IMR-90 (cell line): Measurements from ENCODE around the gene EPHB1.

ENCODE experiments used
- CTCF ChIP-seq: conservative IDR thresholded peaks from 2 replicates; pipeline ENCODE4 v1.5.1; 2012; ENCODE audit warnings: mild to moderate bottlenecking, low read depth, low read length, improper control_type of control experiment
- ELK1 ChIP-seq: fragments of 150-350 bp; IDR thresholded peaks from 2 replicates; pipeline ENCODE4 v1.6.1; 2016; ENCODE audit warnings: low read depth, mild to moderate bottlenecking, low read length, moderate library complexity, borderline replicate concordance
- FOS ChIP-seq: fragments of 150-350 bp; IDR thresholded peaks from 2 replicates; pipeline ENCODE4 v1.6.1; 2016; ENCODE audit warnings: low read depth, low read length
- MAZ ChIP-seq: IDR thresholded peaks from 2 replicates; pipeline ENCODE4 v1.6.1; 2012; ENCODE audit warnings: low read depth, mild to moderate bottlenecking, low read length, improper control_type of control experiment, moderate library complexity, borderline replicate concordance
- NFE2L2 ChIP-seq: fragments of 150-350 bp; IDR thresholded peaks from 2 replicates; pipeline ENCODE4 v1.6.1; 2016; ENCODE audit warnings: low read depth, mild to moderate bottlenecking, low read length
- POLR2A ChIP-seq: IDR thresholded peaks from 2 replicates; pipeline ENCODE4 v1.6.1; 2012; ENCODE audit warnings: mild to moderate bottlenecking, low read depth, low read length
- RFX5 ChIP-seq: IDR thresholded peaks from 2 replicates; pipeline ENCODE4 v1.8.0; 2012; ENCODE audit warnings: low read depth, mild to moderate bottlenecking, low read length, moderate library complexity
- SMC3 ChIP-seq: fragments of 150-350 bp; IDR thresholded peaks from 2 replicates; pipeline ENCODE4 v1.6.1; 2016; ENCODE audit warnings: low read depth, mild to moderate bottlenecking, antibody characterized with exemption, low read length, moderate library complexity
- USF2 ChIP-seq: fragments of 150-350 bp; IDR thresholded peaks from 2 replicates; pipeline ENCODE4 v1.6.1; 2017; ENCODE audit warnings: mild to moderate bottlenecking, antibody characterized with exemption, low read length, low read depth

- TF ChIP-seq CTCF = no peak
- TF ChIP-seq SMC3 = no peak
- TF ChIP-seq FOS = no peak
- no peak for TF ChIP-seq POLR2A
- TF ChIP-seq RFX5 = no peak
- no peak for TF ChIP-seq ELK1
- no peak for TF ChIP-seq NFE2L2
- no peak for TF ChIP-seq MAZ
- no peak for TF ChIP-seq USF2
These were observed 198.0 kb downstream of the EPHB1 start for GRCh38 chr3:134993011-134993410.
